HG03103 (cell line): ENCODE data around the gene CASTOR1.

Source experiments
- ATAC-seq: cut with Tn5 transposase; IDR thresholded peaks from one replicate; pipeline ENCODE4 v1.9.1; 2021; ENCODE audit warnings: low read depth; ENCODE audit not compliant: unreplicated experiment

CASTOR1 gene

GRCh38 chr22:30320021-30320556 is 30.8 kb upstream of the CASTOR1 start:
- no peak for ATAC-seq

DNA sequence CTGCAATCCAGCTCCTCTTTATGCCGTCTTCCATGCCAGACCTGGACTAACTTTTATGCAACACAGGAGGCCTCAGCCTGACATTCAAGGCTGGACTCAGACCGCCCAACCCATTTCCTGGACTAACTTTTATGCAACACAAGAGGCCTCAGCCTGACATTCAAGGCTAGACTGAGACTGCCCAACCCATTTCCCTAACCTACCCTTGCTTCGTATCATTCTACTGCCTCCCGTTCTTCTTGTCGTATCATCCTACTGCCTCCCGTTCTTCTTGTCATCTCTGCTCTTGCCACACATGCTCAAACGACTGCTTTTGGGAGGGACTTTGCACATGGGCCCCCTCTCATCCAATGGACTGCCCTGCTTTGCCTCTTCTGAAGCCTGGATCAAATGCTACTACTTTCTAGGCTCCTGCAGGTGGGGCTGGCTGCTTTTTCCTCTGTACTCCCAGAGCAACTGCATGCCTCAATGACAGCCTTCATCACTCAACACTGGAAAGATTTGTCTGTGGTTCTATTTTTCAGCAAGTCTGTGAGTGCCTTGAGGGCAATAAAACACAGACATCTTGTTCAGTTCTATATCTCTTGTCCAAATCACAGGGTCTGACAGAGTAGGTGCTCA is 29.6 kb upstream of the CASTOR1 start:
- ATAC-seq: no peak

- no peak for ATAC-seq
These were observed 28.5 kb upstream of the CASTOR1 start for GRCh38 chr22:30317778-30318177.

DNA sequence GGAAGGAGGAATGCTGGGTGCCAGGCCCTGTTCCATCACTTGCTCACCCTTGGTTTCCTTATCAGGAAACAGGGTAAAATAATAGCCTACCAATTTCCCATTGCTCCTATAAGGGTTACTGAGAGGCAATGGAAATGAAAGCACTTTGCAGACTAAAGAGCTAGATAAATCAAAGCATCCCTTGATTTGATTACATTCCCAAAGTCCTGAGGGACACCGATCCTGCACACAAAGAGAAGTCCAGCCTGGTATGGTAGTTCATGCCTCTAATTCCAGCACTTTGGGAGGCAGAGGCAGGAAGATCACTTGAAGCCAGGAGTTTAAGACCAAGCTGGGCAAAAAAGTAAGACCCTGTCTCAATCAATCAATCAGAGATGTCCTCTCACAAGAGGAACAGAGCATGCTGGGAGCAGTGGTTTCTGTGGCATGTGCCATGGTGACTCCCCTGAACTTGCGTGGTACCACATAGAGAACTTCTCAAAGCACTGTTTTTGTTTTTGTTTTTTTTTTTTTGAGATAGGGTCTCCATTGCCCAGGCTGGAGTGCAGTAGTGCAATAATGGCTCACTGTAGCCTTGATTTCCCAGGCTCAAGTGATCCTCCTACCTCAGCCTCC is 26.8 kb upstream of the CASTOR1 start:
- ATAC-seq: no peak

GRCh38 chr22:30314915-30315314 is 25.6 kb upstream of the CASTOR1 start:
- no peak for ATAC-seq

GRCh38 chr22:30313527-30314363 is 24.4 kb upstream of the CASTOR1 start:
- no peak for ATAC-seq

DNA sequence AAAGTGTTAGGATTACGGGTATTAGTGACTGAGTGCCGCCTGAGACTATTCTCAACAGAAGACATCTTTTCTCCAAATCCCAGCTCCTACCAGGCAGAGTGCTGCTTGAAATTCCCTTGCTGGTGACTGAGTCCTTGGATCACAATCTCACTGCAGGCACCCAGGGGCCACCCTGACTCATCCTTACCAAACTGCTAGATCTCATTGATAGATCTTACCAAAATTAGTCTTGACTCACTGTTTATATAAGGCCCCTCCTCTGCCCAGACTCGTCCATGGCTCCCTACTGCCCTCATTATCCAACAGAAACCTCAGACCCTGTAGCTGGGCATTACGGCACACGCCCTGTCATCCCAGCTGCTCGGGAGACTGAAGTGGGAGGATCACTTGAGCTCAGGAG is 22.7 kb upstream of the CASTOR1 start:
- no peak for ATAC-seq

DNA sequence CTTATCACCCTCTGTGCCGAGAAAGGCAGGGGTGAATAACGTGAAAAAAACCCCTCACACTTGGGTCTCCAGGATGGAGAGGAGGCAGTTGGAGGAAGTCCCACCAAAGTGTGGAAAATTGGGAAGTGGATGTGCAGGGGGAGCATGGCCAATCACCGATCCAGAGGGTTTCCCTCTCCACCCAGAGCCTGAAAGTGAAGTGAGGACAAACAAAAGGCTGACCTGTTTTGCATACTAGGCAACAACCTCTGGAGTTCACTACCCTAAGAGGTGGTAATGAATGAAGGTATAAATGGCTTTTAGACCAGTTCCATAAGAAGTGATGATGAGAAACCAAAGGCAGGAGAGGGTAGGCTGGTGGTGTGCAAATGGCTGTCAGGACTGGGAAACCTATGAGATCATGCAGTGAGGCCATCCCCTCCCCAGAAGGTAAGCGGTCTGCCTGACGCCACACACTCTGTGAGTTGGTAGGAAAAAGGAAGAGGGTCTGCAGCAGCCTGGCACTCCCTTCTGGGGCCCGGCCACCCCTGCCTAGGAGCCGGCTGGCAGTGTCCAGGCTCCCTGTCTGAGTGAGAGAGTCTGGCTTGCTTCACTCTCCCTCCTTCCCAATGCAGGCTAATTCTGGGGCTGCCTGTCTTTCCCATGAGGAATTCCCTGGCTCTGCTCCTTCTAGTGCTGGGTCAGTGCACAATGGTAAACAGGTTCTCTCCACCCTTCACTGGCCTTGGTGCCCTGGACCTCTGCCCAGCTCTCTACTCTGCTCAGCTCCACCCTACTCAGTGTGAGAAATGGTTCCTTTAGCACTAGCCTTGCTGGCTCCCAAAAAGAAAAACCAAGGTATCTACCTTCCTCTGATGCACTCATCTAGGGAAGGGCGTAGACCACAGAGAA is 21.8 kb upstream of the CASTOR1 start:
- ATAC-seq: no peak

- no peak for ATAC-seq
These were observed 20.8 kb upstream of the CASTOR1 start for GRCh38 chr22:30309951-30310741.

- ATAC-seq: no peak
These were observed 19.4 kb upstream of the CASTOR1 start for GRCh38 chr22:30308518-30309230.

DNA sequence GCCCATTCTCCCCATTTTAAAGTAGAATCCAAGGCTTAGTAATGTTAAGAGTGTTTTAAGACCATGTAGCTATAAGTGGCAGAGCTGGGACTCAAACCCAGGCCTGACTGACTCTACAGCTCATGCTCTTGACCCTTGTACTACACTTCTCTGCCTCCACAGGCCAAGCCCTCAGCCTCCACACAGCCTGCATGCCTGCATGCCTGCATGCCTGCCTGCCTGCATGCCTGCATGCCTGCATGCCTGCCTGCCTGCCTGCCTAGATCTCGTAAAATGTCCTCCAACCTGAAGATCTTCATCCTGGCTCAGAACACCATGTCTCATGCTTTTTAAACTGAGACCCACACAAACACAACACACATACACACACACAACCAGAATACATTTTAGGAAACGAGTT is 18.8 kb upstream of the CASTOR1 start:
- no peak for ATAC-seq

GRCh38 chr22:30307041-30307574 is 17.8 kb upstream of the CASTOR1 start:
- ATAC-seq: no peak

DNA sequence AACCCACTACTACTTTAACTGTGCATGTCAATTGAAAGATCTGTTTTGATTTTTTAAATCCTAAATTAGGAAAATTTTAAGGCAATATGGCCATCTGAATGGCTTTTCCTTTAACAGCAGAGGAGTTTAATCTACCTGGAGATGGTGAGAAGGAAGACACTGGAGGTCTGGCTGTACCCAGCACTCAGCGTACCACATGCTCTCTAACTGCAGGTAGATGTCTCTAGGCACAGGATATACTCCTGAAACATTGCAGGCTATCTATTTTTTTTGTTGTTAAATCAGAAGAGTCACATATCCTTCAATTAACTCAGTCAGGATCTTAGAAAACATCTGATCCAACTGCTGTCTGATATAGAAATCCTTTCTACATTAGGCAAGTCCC is 17.3 kb upstream of the CASTOR1 start:
- ATAC-seq: no peak

DNA sequence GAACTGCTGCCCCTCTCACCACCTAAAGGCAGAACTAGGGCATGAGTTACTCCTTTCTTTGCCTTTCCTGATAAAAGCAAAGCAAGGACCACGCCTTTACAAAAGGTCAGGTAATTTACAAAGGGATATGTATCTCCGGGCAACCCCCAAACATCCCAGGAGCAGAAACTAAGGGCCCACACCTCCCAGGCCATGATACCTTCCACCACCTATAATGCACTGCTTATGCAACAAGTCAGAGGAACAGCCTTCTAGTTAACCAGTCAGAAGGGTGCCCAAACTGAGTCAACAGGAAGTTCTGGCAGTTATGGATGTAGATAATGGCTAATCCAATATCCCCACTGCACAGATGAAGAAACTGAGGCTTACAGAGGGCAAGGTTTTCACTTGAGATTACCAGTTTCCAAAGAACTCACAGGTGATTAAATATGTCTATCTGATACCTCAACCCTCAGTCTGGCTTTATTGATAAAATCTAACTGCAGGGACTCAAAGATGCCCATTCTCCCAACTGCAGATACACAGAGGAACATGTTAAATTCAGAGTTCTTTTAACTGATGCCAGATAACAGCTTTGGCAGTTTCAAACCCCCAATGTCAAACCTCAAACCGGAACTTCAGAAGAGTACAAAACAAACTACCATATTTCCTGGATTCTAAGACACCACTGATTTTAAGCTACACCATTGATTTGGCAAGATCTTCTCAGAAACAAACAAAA is 16.8 kb upstream of the CASTOR1 start:
- ATAC-seq: no peak

DNA sequence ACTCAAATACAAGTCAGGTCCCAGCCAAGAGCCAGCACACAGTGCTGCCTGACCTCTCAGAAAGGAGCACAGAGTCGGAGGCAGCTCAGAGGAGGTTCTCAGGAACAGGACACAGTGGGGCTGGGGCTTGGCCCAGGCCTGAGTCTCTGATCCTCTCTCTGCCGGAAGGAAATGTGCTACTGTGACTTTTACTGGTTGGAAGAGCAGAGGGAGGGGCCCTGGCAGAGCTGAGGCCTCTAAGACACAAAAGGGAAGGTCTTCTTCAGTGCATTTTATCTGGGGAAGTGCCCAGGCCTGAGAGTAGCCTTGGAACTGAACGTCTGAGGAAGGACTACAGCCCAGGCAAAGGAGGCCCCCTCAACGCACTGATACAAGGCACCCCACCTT is 16.2 kb upstream of the CASTOR1 start:
- ATAC-seq: peak; percentile 46

DNA sequence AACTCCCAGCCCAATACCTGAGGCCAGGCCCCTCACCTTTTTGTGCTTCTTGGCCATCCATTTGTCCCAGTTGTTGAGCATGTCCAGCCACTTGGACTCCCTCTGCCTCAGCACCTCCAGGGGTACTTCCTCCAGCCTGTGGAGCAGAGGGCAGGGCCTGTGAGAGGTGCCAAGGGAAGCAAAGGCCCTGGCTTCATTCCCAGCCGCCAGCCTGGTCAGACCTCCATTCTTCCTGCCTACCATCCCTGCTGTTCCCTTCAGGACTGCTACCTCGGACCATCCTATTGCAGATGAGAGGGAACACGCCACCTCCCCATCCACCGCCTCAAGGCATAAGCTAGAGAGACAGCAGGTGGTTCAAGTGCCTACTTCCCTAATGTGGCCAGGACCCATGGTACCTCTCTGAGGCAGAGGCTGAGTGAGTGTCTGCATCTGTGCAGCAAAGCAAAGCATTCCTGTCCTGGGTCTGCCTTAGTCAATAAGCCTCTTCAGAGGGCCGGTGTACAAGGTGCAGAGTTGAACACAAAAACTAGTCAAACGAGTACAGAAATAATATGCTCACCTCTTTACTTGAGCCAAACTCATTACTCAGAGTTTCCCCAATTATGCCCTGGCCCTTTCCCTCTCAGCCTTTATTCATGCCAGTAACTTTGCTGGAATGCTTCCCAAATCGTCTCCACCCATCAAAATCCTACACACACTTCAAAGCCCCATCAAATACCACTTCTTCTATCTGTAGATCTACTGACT is 15.4 kb upstream of the CASTOR1 start:
- ATAC-seq: no peak

DNA sequence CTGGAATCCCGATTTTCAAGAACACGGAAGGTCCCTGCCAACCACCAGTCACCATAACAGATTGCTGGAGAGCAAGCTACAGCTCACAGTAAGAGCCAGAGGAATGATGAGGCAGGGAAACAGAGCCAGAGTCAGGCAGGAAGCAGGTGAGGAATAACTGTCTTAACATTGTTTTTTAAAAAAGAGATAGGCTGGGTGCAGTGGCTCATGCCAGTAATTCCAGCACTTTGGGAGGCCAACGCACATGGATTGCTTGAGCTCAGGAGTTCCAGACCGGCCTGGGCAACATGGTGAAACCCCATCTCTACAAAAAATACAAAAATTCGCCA is 13.5 kb upstream of the CASTOR1 start:
- ATAC-seq: no peak
